Muscle of leg (tissue), 11 donors: Measurements from ENCODE around the gene SPATA1. TPM values are rescaled to one million over a fixed set of nuclear protein-coding genes. Genes with fewer than 3 reads are reported as not detected.

Experiments used
- DNase-seq: peaks from one replicate; pipeline ENCODE4 v3.0.0; 2013
- H3K27ac ChIP-seq: one replicate; pipeline ENCODE4 v1.5.1; 2013; ENCODE audit warnings: mild to moderate bottlenecking, low read length, control low read depth
- H3K27me3 ChIP-seq: one replicate; pipeline ENCODE4 v1.6.1; 2013; ENCODE audit warnings: low read length; ENCODE audit not compliant: control insufficient read depth, insufficient read depth
- H3K36me3 ChIP-seq: one replicate; pipeline ENCODE4 v1.6.1; 2013; ENCODE audit warnings: low read length; ENCODE audit not compliant: control insufficient read depth, insufficient read depth
- H3K4me1 ChIP-seq: one replicate; pipeline ENCODE4 v1.6.1; 2013; ENCODE audit warnings: low read length; ENCODE audit not compliant: control insufficient read depth, insufficient read depth
- H3K4me3 ChIP-seq: one replicate; pipeline ENCODE4 v1.5.1; 2013; ENCODE audit warnings: low read length, control low read depth
- H3K9me3 ChIP-seq: replicated peaks from 2 replicates; pipeline ENCODE4 v1.6.1; 2013; ENCODE audit warnings: low read depth, low read length; ENCODE audit not compliant: control insufficient read depth
- WGBS: methylation state at CpG from one replicate; pipeline ENCODE4 v1.1.5; 2013; ENCODE audit warnings: missing lambda C conversion rate; ENCODE audit not compliant: insufficient coverage; 5-methylcytosine and 5-hydroxymethylcytosine counted together
- polyA plus RNA-seq, 8 donors: library from polyadenylated mRNA; unstranded; fragments of 120-200 nt; gene quantifications; one replicate each; pipeline versions ENCODE4 v1.2.1 to v1.2.3, GENCODE V29; 2013; ENCODE audit warnings: inconsistent platforms in 1 of 8, low replicate concordance in 1 of 8; ENCODE audit not compliant: insufficient read length in 8 of 8, insufficient read depth in 1 of 8
- total RNA-seq: library from RNA; stranded (reverse); fragments of 120-200 nt; gene quantifications from one replicate; pipeline ENCODE4 v1.2.4, GENCODE V29; 2013

SPATA1 gene
- total and polyA plus RNA-seq, 9 donors, result 0.49 to 3.0 (median 1.8) TPM

DNA sequence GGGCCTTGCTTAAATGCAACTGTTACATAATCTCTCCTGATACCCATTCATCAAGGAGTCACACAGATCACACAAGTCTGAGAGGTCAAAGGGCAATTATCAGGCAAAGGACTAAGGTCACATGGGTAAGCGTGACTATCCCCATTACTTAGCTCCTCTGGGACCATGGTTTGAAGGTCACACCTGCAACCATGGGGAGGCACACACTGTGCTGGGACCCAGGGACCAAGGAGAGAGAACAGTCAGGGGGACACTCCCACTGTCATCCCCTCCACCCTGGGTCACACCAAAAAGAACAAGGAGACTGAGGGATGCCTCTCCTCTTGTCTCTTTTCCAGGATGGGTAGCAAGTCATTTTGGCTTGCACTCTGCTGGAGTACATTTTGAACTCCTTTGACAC lies 99.0 kb downstream of the SPATA1 start:
- Histone ChIP-seq H3K9me3 (peaks cover 22% of the 10 kb centered on the region), H3K27me3 (peaks cover 7% of the 10 kb centered on the region), H3K27ac (no peak overlapping the region), H3K4me3 (no peak overlapping the region), H3K4me1 (no peaks in the 10 kb centered on the region), H3K36me3 (no peaks in the 10 kb centered on the region)
- no peak for DNase-seq
- 60% methylated on average over 1 of the region's 1 CpG for WGBS

DNA sequence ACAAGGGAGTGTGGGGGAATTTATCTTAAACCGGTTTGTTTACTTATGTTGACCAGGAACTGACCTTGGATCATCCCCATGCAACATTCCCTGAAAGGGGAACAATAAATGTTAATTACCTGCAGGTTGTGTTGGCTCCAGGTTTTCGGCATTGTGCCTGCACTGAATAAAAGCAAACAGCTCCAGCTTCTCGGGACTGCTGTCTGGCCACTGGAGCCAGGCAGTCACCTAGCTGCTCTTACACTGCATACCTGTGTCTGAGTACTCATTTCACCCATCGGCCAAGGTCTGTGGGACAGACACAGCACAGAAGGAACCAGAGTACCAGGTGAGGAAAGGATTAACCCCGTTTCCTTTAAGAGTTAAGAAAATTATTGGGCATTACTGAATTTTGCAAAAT lies 100.8 kb downstream of the SPATA1 start:
- DNase-seq, result no peak
- peaks cover 5% of the 10 kb centered on the region for H3K27me3 ChIP-seq
- no peak overlapping the region for H3K27ac ChIP-seq
- no peaks in the 10 kb centered on the region for H3K36me3 ChIP-seq
- H3K4me1 ChIP-seq, result no peaks in the 10 kb centered on the region
- H3K9me3 ChIP-seq, result peaks cover 22% of the 10 kb centered on the region
- H3K4me3 ChIP-seq, result no peak overlapping the region
- 77% methylated on average over 2 of the region's 5 CpGs for WGBS

DNA sequence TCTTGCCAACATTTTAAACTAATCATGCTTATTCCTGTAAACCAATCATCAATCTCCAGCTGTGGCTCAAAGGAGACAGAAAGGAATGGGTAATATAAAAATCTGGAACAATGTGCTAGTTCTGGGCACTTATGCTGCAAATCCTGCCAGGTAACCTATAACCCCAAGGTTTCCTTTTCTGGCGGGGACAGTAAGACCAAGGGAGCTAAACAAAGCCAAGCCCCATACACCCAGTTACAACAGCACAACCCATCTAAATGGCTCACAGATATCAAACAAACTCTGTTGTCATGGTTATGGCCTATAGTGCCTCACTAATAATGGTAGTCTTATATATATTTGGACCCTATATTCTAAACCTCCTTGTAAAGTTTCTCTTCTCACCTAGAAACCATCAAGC lies 104.9 kb downstream of the SPATA1 start:
- Histone ChIP-seq H3K27ac (no peak overlapping the region), H3K4me3 (no peak overlapping the region), H3K9me3 (peaks cover 15% of the 10 kb centered on the region), H3K27me3 (no peaks in the 10 kb centered on the region), H3K36me3 (no peaks in the 10 kb centered on the region), H3K4me1 (no peaks in the 10 kb centered on the region)
- WGBS, result no CpG with 5 or more reads among the region's 1 CpG
- no peak for DNase-seq

DNA sequence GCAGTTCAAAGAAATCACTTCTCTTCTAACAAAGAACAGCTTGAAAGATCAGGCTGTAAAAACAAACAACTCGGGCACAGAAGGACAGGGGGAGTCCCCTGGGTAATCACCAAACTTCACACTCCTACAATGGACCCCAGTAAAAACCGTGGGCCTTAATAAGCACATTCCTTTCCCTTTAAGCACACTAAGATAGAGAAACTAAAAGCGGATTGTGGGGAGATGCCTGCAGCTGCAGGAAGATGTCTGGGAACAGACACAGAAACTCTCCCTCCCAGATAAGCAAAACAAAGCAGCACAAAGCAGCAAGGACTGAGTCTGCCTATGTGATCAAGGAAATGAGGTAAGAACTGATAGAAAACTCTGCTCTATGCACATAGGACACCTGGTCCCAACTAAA lies 105.6 kb downstream of the SPATA1 start:
- H3K27me3 ChIP-seq, result no peaks in the 10 kb centered on the region
- no peak overlapping the region for H3K27ac ChIP-seq
- no peaks in the 10 kb centered on the region for H3K4me1 ChIP-seq
- no peaks in the 10 kb centered on the region for H3K36me3 ChIP-seq
- H3K4me3 ChIP-seq, result no peak overlapping the region
- peaks cover 8% of the 10 kb centered on the region for H3K9me3 ChIP-seq
- WGBS, result no CpG with 5 or more reads among the region's 3 CpGs
- no peak for DNase-seq

DNA sequence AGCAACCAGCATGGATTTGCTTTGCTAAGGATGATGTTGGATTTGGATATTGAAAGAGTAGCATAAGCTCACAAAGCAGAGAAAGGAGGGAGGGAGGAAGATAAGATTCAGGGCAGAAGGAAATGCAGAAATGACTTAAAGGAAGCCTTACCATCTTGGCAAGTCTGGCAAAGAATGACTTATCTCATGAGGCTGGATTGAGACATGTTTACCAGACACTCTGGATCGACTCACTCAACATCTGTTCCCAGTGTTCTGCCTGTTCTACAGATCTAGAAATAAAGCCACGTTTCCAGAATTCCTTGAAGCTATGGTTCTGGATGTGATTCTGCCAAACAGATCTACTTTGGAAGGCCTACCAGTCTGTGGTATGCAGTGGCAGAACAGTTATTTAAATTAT lies 106.8 kb downstream of the SPATA1 start:
- no peak overlapping the region for H3K27ac ChIP-seq
- H3K4me3 ChIP-seq, result no peak overlapping the region
- no peak for DNase-seq
- H3K36me3 ChIP-seq, result no peaks in the 10 kb centered on the region
- H3K4me1 ChIP-seq, result no peaks in the 10 kb centered on the region
- no peaks in the 10 kb centered on the region for H3K27me3 ChIP-seq
- WGBS, result no CpG with 5 or more reads among the region's 2 CpGs
- H3K9me3 ChIP-seq, result peaks cover 8% of the 10 kb centered on the region

DNA sequence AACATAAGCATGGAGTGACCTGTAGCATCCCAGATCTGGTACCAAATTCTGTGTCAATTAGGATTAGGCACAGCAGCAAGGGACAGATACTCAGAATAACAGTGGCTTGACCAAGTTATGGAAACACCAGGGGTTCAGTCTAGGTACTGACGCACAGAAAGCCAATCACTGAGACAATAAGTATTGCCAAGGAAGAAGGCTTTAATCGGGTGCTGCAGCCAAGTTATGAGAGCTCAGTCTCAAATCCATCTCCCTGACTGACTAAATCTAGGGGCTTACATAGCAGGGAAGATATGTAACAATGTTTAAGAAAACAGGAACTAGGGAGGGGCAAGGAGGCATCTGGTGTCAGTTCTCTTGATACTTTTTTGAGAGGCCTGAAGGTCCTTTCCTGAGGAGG lies 107.7 kb downstream of the SPATA1 start:
- Histone ChIP-seq H3K4me3 (no peak overlapping the region), H3K27me3 (no peaks in the 10 kb centered on the region), H3K36me3 (no peaks in the 10 kb centered on the region), H3K4me1 (no peaks in the 10 kb centered on the region), H3K9me3 (peaks cover 8% of the 10 kb centered on the region), H3K27ac (no peak overlapping the region)
- WGBS, result 88% methylated on average over 1 of the region's 2 CpGs
- DNase-seq, result no peak

DNA sequence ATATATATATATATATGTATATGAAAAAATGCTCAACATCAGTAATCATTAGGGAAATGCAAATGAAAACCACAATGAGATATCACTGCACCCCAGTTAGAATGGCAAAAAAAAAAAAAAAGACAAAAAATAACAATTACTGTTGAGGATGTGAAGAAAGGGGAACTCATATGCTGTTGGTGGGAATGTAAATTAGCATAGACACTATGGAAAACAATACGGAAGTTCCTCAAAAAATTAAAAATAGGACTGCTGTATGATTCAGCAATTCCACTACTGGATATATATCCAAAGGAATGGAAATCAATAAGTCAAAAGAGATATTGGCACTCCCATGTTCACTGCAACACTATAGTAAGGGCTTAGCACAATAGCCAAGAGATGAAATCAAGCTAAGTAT lies 109.6 kb downstream of the SPATA1 start:
- DNase-seq, result peak; percentile 6
- H3K27me3 ChIP-seq, result no peaks in the 10 kb centered on the region
- H3K36me3 ChIP-seq, result no peaks in the 10 kb centered on the region
- WGBS, result no CpG with 5 or more reads among the region's 1 CpG
- H3K9me3 ChIP-seq, result peaks cover 8% of the 10 kb centered on the region
- H3K4me1 ChIP-seq, result peaks cover 3% of the 10 kb centered on the region
- no peak overlapping the region for H3K27ac ChIP-seq
- H3K4me3 ChIP-seq, result no peak overlapping the region

Other genes with a start within 250 kb of the SPATA1 start
- 9.1 TPM for gene SAMD13, start 204.7 kb upstream of the SPATA1 start, total RNA-seq
- gene SAMD13, start 204.7 kb upstream of the SPATA1 start, polyA plus RNA-seq, result 1 to 10 TPM; 6.5 to 8.8 (median 8.0) TPM
- gene DNASE2B, start 107.9 kb upstream of the SPATA1 start, total RNA-seq, result 0.09 TPM
- gene DNASE2B, start 107.9 kb upstream of the SPATA1 start, polyA plus RNA-seq, result under 1 TPM in 4 of 8 donors, not detected in 4; 0.12 to 0.18 (median 0.15) TPM
- gene RPF1, start 27.1 kb upstream of the SPATA1 start, total RNA-seq, result 34.7 TPM
- 10 to 100 TPM; 28.0 to 34.8 (median 31.2) TPM for gene RPF1, start 27.1 kb upstream of the SPATA1 start, polyA plus RNA-seq
- gene GNG5, start 195 bp downstream of the SPATA1 start, total RNA-seq, result 47.3 TPM
- gene GNG5, start 195 bp downstream of the SPATA1 start, polyA plus RNA-seq, result 100 to 1,000 TPM; 158 to 194 (median 180) TPM
- gene CTBS, start 68.1 kb downstream of the SPATA1 start, total RNA-seq, result 4.5 TPM
- gene CTBS, start 68.1 kb downstream of the SPATA1 start, polyA plus RNA-seq, result 1 to 10 TPM; 5.3 to 9.0 (median 6.3) TPM
- gene SSX2IP, start 184.1 kb downstream of the SPATA1 start, total RNA-seq, result 18.5 TPM
- gene SSX2IP, start 184.1 kb downstream of the SPATA1 start, polyA plus RNA-seq, result 10 to 100 TPM; 14.4 to 19.3 (median 16.5) TPM